Loucy (cell line): Measurements from ENCODE around the gene LPIN1.

Experiments
- CTCF ChIP-seq: fragments of 200-600 bp; sonication (generic); conservative IDR thresholded peaks from 2 replicates; pipeline ENCODE4 v1.5.1; 2014; ENCODE audit warnings: mild to moderate bottlenecking, antibody characterized with exemption, low read length
- EZH2phosphoT487 ChIP-seq: fragments of 200-600 bp; IDR thresholded peaks from 2 replicates; pipeline ENCODE4 v1.6.1; 2018; ENCODE audit warnings: antibody characterized with exemption, mild to moderate bottlenecking, moderate library complexity, borderline replicate concordance

GRCh38 chr2:11742702-11743357 is 3.6 kb upstream of the LPIN1 start:
- TF ChIP-seq CTCF: no peak
- no peak for TF ChIP-seq EZH2phosphoT487
